ENCODE measurements around the gene ABHD8.

The ABHD8 gene

DNA sequence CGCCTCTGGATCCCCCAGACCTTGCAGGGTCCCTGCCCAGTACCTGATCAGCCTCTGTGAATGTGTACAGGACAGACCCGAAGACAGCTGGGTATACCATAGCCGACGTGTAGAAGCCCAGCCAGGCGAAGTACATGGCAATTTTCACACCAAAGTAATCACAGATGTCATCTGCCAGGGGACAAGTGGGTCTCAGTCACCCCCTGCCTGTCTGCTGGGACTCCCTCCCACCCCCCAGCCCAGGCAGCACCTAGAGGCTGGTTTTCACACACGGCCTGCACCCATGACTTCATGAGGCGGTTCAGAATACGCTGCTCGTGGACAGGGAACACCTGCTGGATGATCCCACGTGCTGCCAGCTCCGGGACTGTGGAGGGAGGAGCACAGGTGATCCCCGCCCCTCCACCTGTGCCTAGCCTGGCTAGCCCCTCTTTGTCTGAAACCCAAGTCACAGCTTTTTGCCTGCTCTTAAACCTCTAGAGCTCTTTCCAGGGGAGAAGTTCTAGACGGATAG, 27.9 kb upstream of the ABHD8 start:
- Histone ChIP-seq H3K9me3 (ENCODE audit: low read depth, low read length) (no peaks in the 10 kb centered on the region), H3K36me3 (ENCODE audit: insufficient read depth, low read length) (peaks cover 5% of the 10 kb centered on the region), H3K4me3 (no peak overlapping the region), H3K9ac (ENCODE audit: insufficient read length) (no peak overlapping the region), H3K27ac (no peak overlapping the region)
- TF ChIP-seq POLR2AphosphoS5 (IDR thresholded peaks at IDR 0.05; ENCODE audit: borderline replicate concordance, low read depth, low read length) = no peak
- no peak for TF ChIP-seq FOXP2 (optimal IDR thresholded peaks at IDR 0.05; ENCODE audit: control extremely low read depth, extremely low read length, insufficient read depth)
- no peak for TF ChIP-seq EZH2 (IDR thresholded peaks at IDR 0.05)
- DNase-seq (ENCODE audit: low read depth, low spot score) = no peak

- Histone ChIP-seq H3K9me3 (ENCODE audit: low read depth, low read length) (no peaks in the 10 kb centered on the region), H3K4me3 (no peak overlapping the region), H3K9ac (ENCODE audit: insufficient read length) (no peak overlapping the region), H3K27ac (no peak overlapping the region), H3K36me3 (ENCODE audit: insufficient read depth, low read length) (peaks cover 5% of the 10 kb centered on the region)
- DNase-seq (ENCODE audit: low read depth, low spot score) = no peak
- TF ChIP-seq POLR2AphosphoS5 (IDR thresholded peaks at IDR 0.05; ENCODE audit: borderline replicate concordance, low read depth, low read length) (no peak), FOXP2 (optimal IDR thresholded peaks at IDR 0.05; ENCODE audit: control extremely low read depth, extremely low read length, insufficient read depth) (no peak), EZH2 (IDR thresholded peaks at IDR 0.05) (no peak)
These were observed 27.2 kb upstream of the ABHD8 start for GRCh38 chr19:17330262-17331044.

DNA sequence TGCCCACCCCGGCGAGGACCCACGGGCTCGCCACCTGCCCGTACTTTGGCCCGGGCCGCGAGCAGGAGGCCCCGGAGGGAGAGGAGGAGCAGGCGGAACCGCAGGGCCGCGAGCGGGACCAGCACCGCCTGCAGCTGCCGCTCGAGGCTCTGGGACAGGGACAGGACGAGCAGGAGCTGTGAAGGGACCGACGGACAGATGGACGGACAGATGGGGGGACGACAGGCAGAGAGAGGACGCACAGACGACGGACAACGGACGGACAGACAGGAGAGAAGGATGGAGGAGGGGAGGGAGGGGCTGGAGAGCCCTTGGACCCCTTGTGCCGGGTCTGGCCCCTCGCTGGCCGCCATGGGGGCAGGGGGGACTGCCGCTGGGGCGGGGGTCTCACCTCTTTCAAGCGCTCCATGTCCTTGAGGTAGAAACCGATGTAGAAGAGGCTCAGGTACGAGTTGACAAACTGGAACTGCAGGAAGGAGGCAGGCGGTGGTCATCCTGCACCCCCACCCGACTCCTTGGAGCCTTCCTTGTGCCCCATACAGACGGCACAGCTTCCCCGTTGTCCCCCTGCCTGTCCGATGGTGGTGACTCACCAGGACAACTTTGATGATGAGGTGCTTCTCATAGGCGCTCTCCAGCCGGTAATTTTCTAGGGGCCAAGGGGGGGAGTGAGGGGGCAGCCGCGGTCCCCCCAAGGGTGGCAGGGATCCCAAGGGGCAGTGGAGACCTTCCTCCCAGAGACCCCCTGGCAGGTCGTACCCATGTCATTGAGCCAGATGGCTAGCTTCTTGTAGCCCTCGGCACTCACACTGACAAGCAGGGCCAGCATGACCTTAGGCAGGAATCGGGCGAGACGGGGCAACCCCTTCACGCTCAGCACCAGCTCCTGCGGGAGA, 26.4 kb upstream of the ABHD8 start:
- Histone ChIP-seq H3K9ac (ENCODE audit: insufficient read length) (no peak overlapping the region), H3K36me3 (ENCODE audit: insufficient read depth, low read length) (peaks cover 5% of the 10 kb centered on the region), H3K27ac (no peak overlapping the region), H3K9me3 (ENCODE audit: low read depth, low read length) (no peaks in the 10 kb centered on the region), H3K4me3 (no peak overlapping the region)
- no peak for TF ChIP-seq FOXP2 (optimal IDR thresholded peaks at IDR 0.05; ENCODE audit: control extremely low read depth, extremely low read length, insufficient read depth)
- TF ChIP-seq POLR2AphosphoS5 (IDR thresholded peaks at IDR 0.05; ENCODE audit: borderline replicate concordance, low read depth, low read length) = no peak
- TF ChIP-seq EZH2 (IDR thresholded peaks at IDR 0.05) = no peak
- DNase-seq (ENCODE audit: low read depth, low spot score) = no peak

GRCh38 chr19:17328517-17329365, 25.5 kb upstream of the ABHD8 start:
- H3K4me3 ChIP-seq = no peak overlapping the region
- no peak overlapping the region for H3K27ac ChIP-seq
- no peak overlapping the region for H3K9ac ChIP-seq (ENCODE audit: insufficient read length)
- peaks cover 5% of the 10 kb centered on the region for H3K36me3 ChIP-seq (ENCODE audit: insufficient read depth, low read length)
- no peaks in the 10 kb centered on the region for H3K9me3 ChIP-seq (ENCODE audit: low read depth, low read length)
- TF ChIP-seq EZH2 (IDR thresholded peaks at IDR 0.05) (no peak), FOXP2 (optimal IDR thresholded peaks at IDR 0.05; ENCODE audit: control extremely low read depth, extremely low read length, insufficient read depth) (no peak), POLR2AphosphoS5 (IDR thresholded peaks at IDR 0.05; ENCODE audit: borderline replicate concordance, low read depth, low read length) (no peak)
- no peak for DNase-seq (ENCODE audit: low read depth, low spot score)

GRCh38 chr19:17327654-17328516, 24.7 kb upstream of the ABHD8 start:
- Histone ChIP-seq H3K36me3 (ENCODE audit: insufficient read depth, low read length) (peaks cover 2% of the 10 kb centered on the region), H3K4me3 (no peak overlapping the region), H3K9ac (ENCODE audit: insufficient read length) (no peak overlapping the region), H3K9me3 (ENCODE audit: low read depth, low read length) (no peaks in the 10 kb centered on the region), H3K27ac (no peak overlapping the region)
- TF ChIP-seq FOXP2 (optimal IDR thresholded peaks at IDR 0.05; ENCODE audit: control extremely low read depth, extremely low read length, insufficient read depth) = no peak
- no peak for TF ChIP-seq EZH2 (IDR thresholded peaks at IDR 0.05)
- no peak for TF ChIP-seq POLR2AphosphoS5 (IDR thresholded peaks at IDR 0.05; ENCODE audit: borderline replicate concordance, low read depth, low read length)
- DNase-seq (ENCODE audit: low read depth, low spot score) = no peak

DNA sequence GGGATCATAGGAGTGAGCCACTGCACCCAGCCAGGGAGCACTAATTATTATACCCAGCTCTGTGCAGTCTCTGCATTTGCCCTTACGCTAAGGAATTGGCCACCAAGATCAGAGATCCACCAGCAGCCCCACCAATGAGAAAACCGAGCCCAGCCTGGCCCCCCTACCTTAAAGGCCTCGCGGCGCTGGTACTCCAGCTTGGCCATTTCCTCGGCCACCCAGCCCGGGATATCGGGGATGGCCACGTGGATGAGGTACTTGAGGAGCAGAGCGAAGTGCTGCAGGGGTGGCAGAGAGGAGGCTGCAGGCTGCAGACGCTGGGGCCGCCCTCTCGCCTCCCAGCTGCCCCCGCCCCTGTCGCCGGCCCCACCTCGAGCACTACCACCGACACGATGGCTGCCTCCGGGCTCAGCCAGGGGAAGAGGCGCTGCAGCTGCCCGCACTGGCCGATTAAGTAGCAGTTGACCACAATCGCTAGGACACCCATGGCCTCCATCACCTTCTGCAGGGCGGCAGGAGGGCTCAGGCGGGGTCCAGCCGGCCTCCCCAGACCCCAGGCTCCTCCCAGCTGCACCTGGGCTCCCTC, 23.9 kb upstream of the ABHD8 start:
- DNase-seq (ENCODE audit: low read depth, low spot score) = no peak
- H3K27ac ChIP-seq = no peak overlapping the region
- no peaks in the 10 kb centered on the region for H3K9me3 ChIP-seq (ENCODE audit: low read depth, low read length)
- H3K9ac ChIP-seq (ENCODE audit: insufficient read length) = no peak overlapping the region
- H3K36me3 ChIP-seq (ENCODE audit: insufficient read depth, low read length) = no peaks in the 10 kb centered on the region; the same call in 1 of the 2 replicates
- TF ChIP-seq EZH2 (IDR thresholded peaks at IDR 0.05) (no peak), FOXP2 (optimal IDR thresholded peaks at IDR 0.05; ENCODE audit: control extremely low read depth, extremely low read length, insufficient read depth) (no peak), POLR2AphosphoS5 (IDR thresholded peaks at IDR 0.05; ENCODE audit: borderline replicate concordance, low read depth, low read length) (no peak)
- no peak overlapping the region for H3K4me3 ChIP-seq

GRCh38 chr19:17326595-17326966, 23.4 kb upstream of the ABHD8 start:
- Histone ChIP-seq H3K9me3 (ENCODE audit: low read depth, low read length) (no peaks in the 10 kb centered on the region), H3K4me3 (no peak overlapping the region), H3K9ac (ENCODE audit: insufficient read length) (no peak overlapping the region), H3K27ac (no peak overlapping the region), H3K36me3 (ENCODE audit: insufficient read depth, low read length) (no peaks in the 10 kb centered on the region; the same call in 1 of the 2 replicates)
- TF ChIP-seq FOXP2 (optimal IDR thresholded peaks at IDR 0.05; ENCODE audit: control extremely low read depth, extremely low read length, insufficient read depth) = no peak
- TF ChIP-seq EZH2 (IDR thresholded peaks at IDR 0.05) = no peak
- TF ChIP-seq POLR2AphosphoS5 (IDR thresholded peaks at IDR 0.05; ENCODE audit: borderline replicate concordance, low read depth, low read length) = no peak
- DNase-seq (ENCODE audit: low read depth, low spot score) = no peak

All from SK-N-MC (cell line).